HUES48 (cell line): ENCODE data around the gene ZHX3.
"Not testable (repeated sequence)": the region's sequence is repeated elsewhere in the genome, so short reads cannot be mapped to it uniquely, and the experiment has no call there.

Experiments used
- H3K27ac ChIP-seq: one replicate; pipeline ENCODE4 v1.7.0; 2013; ENCODE audit warnings: low read depth, low read length, inconsistent platforms
- H3K27me3 ChIP-seq: 2 replicates; pipeline ENCODE4 v1.6.1; 2013; ENCODE audit warnings: mild to moderate bottlenecking, low read length; ENCODE audit not compliant: control insufficient read depth, insufficient read depth
- H3K36me3 ChIP-seq: 2 replicates; pipeline ENCODE4 v1.6.1; 2013; ENCODE audit warnings: low read length; ENCODE audit not compliant: control insufficient read depth, insufficient read depth
- H3K4me1 ChIP-seq: 2 replicates; pipeline ENCODE4 v1.6.1; 2013; ENCODE audit warnings: mild to moderate bottlenecking, low read length; ENCODE audit not compliant: control insufficient read depth, insufficient read depth
- H3K4me3 ChIP-seq: 2 replicates; pipeline ENCODE4 v1.5.1; 2013; ENCODE audit warnings: mild to moderate bottlenecking, low read depth, low read length
- H3K9ac ChIP-seq: 2 replicates; pipeline ENCODE4 v1.6.1; 2013; ENCODE audit warnings: mild to moderate bottlenecking, low read depth, low read length, moderate library complexity
- H3K9me3 ChIP-seq: 2 replicates; pipeline ENCODE4 v1.6.1; 2013; ENCODE audit warnings: low read length; ENCODE audit not compliant: control insufficient read depth, insufficient read depth

ZHX3 gene

GRCh38 chr20:41135888-41136679 lies 181.4 kb downstream of the ZHX3 start:
- 0 out of 2 replicates have a peak, but pooled peaks cover 8% of the 10 kb centered on the region for H3K36me3 ChIP-seq
- peak overlapping the region; percentile 92 for H3K4me3 ChIP-seq
- no peak overlapping the region for H3K27ac ChIP-seq
- no peaks in the 10 kb centered on the region for H3K9me3 ChIP-seq
- peak overlapping the region; percentile 94; the same call in 1 of the 2 replicates for H3K9ac ChIP-seq
- H3K4me1 ChIP-seq: peaks cover 37% of the 10 kb centered on the region
- peaks cover 5% of the 10 kb centered on the region; the same call in 1 of the 2 replicates for H3K27me3 ChIP-seq

DNA sequence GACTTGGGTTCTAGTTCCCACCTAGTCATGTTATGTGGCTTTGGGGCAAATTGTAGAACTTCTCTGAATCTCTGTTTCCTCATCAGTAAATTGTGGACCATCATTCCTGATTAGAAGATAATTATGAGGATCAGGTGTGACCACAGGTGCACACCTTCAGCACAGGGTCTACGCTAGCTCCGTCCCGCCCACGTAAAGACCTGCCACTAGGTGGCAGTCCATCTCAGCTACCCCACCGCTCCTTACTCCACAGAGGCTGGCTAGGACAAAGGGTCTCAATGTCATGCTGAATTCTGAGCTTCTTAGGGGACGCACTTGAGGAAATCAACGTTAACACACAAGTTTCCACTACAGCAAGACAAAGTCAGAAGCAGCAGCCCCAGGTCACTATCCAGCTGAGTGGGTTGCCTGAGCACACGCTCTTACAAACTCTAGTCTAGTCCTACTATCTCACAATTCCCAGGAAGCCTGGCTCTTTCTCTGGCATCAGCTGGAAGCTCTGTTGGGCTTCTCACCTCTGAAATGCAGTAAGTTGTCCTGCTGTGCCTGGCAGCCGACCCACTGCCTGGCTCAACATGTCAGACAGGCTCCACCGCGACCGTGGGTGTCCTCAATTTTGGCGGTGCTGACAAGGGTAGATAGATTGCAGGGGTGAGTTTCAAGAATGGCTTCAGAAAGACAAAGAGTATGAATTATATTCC lies 182.2 kb downstream of the ZHX3 start:
- Histone ChIP-seq H3K9ac (no peak overlapping the region), H3K27ac (peak overlapping the region; percentile 26), H3K9me3 (no peaks in the 10 kb centered on the region), H3K4me3 (no peak overlapping the region), H3K36me3 (0 out of 2 replicates have a peak, but pooled peaks cover 6% of the 10 kb centered on the region), H3K27me3 (peaks cover 5% of the 10 kb centered on the region; the same call in 1 of the 2 replicates), H3K4me1 (peaks cover 30% of the 10 kb centered on the region)

DNA sequence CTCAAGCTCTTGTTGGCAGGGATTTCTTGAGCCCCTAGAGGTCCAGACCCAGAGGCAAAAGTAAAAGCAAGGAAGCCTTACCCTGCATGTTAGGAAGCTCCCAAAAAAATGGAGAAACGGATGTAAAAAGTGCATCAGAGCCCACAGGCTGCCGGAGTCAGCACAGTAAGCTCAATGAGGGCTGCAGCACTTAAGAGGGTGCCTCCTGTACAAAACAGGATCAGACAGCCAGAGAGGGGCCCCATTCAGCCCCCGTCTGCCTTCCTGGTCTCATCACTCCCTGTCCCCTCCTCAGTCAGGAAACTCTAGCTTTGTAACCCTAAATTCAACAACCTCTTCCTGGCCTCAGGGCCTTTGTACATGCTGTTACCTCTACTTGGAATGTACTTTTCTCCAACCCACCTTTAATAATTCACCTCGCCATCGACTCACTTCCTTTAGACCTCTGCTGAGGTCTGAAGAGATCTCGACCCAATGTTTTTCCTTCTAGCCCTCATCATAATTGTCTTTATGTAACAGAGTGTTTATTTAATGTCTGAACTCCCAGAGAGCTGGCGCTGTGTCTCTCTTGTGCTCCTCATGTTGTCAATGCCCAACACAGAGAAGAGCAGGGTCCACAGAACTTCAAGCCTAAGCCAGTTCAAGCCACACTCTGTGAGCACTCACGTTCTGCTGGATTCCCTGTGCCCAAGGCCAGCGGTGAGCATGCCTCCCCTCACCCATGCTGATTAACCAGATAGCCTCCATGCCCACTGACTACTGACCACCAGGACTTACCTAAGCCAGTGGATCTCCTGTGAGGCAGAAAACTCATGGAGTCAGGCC lies 183.0 kb downstream of the ZHX3 start:
- Histone ChIP-seq H3K9ac (no peak overlapping the region), H3K27ac (no peak overlapping the region), H3K27me3 (peaks cover 5% of the 10 kb centered on the region; the same call in 1 of the 2 replicates), H3K4me3 (no peak overlapping the region), H3K9me3 (no peaks in the 10 kb centered on the region), H3K36me3 (no peaks in the 10 kb centered on the region), H3K4me1 (peaks cover 22% of the 10 kb centered on the region)

GRCh38 chr20:41133709-41134361 lies 183.7 kb downstream of the ZHX3 start:
- H3K4me3 ChIP-seq: no peak overlapping the region
- H3K9ac ChIP-seq: no peak overlapping the region
- no peak overlapping the region for H3K27ac ChIP-seq
- peaks cover 5% of the 10 kb centered on the region; the same call in 1 of the 2 replicates for H3K27me3 ChIP-seq
- no peaks in the 10 kb centered on the region for H3K9me3 ChIP-seq
- peaks cover 15% of the 10 kb centered on the region for H3K4me1 ChIP-seq
- no peaks in the 10 kb centered on the region for H3K36me3 ChIP-seq

GRCh38 chr20:41132388-41132775 lies 185.1 kb downstream of the ZHX3 start:
- H3K36me3 ChIP-seq, H3K4me3 ChIP-seq, H3K27ac ChIP-seq, H3K9me3 ChIP-seq, H3K27me3 ChIP-seq, H3K9ac ChIP-seq: not testable (repeated sequence)
- H3K4me1 ChIP-seq: peaks cover 13% of the 10 kb centered on the region

- no peak overlapping the region for H3K27ac ChIP-seq
- H3K9me3 ChIP-seq: no peaks in the 10 kb centered on the region
- H3K4me1 ChIP-seq: peaks cover 13% of the 10 kb centered on the region
- H3K4me3 ChIP-seq: no peak overlapping the region
- H3K36me3 ChIP-seq: peaks cover under 1% of the 10 kb centered on the region
- H3K9ac ChIP-seq: no peak overlapping the region
- peaks cover 5% of the 10 kb centered on the region; the same call in 1 of the 2 replicates for H3K27me3 ChIP-seq
Observed at GRCh38 chr20:41131594-41132387, 185.7 kb downstream of the ZHX3 start.
